Erythroblast (primary cell): ENCODE measurements around the gene SAMD10.
"Not testable (repeated sequence)": the region's sequence is repeated elsewhere in the genome, so short reads cannot be mapped to it uniquely, and the experiment has no call there.

Experiments used
- DNase-seq, 2 experiments: peaks; one replicate each; lab custom pipeline; 2025; lab: John Stamatoyannopoulos, UW
- GATA1 ChIP-seq: IDR thresholded peaks from 2 replicates; pipeline ENCODE4 v1.6.1; 2011; ENCODE audit warnings: low read depth, mild to moderate bottlenecking, control low read depth, low read length, moderate library complexity
- POLR2A ChIP-seq: IDR thresholded peaks from 2 replicates; pipeline ENCODE4 v1.6.1; 2011; ENCODE audit warnings: mild to moderate bottlenecking, low read length

Gene SAMD10

DNA sequence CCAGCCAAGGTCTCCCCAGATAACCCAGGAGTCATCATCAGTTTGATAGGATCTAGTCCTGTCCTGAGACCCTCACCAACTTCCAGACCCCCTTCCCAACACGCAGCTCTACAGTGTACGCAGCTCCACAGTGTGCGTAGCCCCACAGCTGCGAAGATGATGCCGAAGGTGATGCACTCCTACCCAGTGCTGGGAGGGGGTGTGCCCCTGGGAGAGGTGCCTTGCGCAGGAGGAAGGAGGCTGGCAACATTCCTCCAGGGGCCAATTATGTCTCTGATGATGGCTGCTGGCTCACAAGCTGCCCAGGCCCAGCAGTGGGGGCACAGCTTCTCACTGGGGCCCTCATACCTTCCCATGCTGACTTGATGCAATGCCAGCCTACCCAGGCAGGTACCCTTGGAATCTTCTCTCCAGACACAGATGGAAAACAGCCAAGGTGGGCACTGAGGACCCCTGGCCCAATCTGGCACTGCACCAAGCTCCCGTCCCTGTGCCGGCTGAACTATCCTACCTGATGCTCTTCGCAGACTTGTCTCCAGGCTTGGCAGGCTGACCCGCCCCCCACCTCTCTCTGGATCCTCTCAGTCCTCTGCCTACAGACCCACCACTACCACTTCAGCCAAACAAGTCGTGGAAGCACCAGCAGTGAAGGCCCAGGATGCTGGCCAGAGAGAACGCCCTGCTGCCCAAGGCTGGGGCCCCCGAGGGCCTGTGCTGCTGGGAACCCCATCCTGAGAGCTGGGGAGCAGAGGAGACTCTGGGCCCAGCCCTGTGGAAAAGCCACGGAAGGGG, 11.1 kb downstream of the SAMD10 start:
- no peak for TF ChIP-seq POLR2A
- no peak for TF ChIP-seq GATA1
- no peak for DNase-seq

DNA sequence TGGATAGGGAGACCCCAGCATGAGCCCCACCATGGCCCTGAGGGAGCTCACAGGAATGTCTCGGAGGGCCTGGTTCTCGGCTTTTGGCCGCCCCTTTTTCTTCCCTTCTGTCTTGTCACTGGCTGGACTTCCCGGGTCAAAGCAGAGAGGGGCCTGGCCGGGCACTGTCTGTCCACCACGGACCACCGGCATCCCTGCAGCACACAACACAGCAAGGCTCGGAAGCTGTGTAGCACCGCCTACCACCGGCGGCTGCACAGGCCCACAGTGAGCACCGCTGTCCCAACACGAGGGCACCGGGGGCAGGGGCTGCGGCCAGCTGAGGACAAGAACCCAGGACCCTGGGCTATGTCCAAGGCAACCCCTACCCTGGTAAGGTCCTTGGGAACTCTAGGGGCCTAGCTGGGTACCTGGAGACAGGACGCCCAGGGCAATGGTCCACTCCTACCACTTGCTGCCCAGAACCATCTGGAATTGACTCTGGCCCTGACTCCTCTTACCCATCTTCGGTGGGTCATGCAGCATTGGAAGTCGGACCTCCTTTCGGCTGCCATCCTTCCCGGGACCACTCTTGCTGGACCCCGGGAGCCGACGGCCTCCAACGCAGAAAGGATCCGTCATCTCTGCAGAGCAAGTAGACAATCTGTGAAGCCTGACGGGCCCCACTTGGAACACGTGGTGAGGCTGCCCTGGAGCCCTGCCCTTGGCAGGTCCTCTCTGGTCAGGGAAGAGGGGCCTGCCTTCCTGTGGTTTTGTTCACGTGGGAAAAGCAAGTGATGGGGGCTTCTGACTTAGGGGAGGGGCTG, 11.9 kb downstream of the SAMD10 start:
- no peak for DNase-seq
- TF ChIP-seq GATA1 (no peak), POLR2A (no peak)

DNA sequence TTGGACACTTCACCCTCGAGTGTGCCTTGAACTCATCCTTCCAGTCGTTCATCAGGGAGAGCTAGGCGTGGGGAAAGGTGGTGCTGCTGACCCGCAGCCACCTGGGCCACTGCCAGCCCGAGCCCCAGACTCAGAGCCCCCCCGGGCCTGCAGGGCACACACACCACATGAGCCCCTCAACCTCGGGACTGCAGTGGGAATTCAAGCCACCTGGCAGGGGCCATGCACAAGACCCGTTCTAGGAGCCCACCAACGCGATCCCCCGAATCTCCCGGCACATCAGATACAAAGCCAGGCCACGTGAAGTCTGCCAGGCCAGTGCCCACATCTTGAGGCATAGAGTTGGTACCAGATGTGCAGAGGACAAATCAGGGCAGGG, 12.5 kb downstream of the SAMD10 start:
- no peak for TF ChIP-seq GATA1
- TF ChIP-seq POLR2A = no peak
- no peak for DNase-seq

DNA sequence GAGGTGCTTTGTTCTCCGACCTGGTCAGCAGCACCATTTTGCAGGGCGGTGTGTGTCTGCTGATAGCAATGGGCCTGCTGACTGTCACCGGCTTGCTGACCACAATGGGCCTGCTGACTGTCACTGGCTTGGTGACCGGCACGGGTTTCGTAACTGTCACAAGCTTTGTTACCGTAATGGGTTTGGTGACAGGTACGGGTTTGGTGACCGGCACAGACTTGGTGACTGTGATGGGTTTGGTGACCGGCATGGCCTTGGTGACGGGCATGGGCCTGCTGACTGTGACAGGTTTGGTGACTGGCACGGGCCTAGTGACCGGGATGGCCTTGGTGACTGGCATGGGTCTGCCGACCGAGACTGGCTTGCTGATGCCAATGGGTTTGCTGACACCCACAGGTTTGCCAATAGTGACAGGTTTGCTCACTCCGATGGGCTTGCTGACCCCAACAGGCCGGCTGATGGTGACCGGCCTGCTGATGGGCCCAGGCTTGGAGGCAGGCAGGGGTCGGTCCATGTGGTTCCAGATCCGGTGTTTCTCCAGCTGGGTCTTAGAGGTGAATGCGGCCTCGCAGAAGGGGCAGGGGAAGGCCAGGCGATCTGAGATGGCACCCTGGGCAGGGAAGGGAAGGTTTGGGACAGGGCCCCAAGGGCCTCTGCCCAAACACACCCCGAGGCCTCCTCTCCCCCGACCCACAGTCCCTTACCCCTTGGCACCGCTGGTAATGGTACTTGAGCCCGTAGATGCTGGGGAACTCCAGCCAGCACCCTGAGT, 13.1 kb downstream of the SAMD10 start:
- TF ChIP-seq POLR2A (no peak), GATA1 (no peak)
- DNase-seq = no peak

DNA sequence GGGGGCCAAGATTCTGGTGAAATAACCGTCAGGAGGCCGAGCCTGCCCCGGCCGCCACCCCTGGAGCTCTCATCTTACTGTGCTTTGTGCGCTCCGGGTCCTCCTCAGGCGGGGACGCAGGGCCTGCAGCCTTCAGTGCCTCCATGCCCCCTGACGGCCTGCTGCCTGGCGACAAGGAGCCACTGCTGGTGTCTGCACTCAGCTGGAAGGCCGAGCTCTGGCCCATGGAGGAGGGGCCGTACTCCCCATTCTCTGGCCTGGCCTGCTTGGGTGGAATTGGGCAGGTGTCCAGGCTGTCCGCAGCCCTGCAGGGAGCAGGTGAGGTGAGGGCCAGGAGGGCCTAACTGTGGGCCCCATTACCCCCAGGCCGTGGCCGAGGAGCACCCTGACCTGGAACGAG, 15.0 kb downstream of the SAMD10 start:
- TF ChIP-seq GATA1 (no peak), POLR2A (no peak)
- no peak for DNase-seq

DNA sequence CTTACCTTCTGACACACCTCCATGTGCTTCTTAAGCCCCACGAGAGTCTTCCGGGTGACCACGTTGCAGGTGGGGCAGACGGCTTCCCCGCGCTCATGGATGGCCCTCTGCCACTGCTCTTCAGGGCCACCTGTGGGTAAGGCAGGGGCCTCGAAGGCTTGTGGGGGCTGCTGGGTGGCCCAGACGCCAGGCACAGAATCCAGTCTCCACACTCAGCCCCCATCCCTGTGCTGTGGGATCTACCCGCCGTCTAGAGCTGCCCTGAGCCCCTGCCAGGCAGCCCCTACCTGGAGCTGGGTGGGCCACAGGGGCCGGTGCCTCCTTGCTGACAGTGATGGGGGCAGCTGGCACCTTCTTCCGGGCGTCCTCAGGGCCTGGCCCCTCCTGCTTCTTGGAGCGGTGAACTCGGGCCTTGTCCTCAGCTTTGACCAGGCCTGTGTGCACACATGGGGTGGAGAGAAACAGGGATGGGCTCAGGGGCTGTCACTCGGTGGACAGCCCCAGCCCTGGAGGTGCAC, 15.6 kb downstream of the SAMD10 start:
- TF ChIP-seq GATA1 (no peak), POLR2A (no peak)
- no peak for DNase-seq

DNA sequence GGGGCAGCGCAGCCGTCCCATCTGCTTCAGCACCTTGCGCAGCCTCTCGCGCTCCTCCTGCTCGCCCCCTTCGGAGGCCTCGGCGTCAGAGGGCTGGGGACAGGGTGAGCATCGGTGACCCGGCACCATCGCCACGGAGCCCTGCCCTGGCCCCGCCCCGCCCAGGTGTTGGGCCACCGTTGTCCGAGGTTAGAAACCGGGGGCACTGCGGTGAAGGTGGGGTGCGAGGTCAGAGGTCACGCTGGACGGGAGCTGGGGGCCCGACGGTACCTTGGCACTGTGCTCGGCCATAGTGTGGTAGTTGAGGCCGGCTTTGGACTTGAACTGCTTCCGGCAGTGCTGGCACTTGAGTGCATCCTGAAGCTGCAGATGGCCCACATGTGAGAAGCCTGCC, 16.1 kb downstream of the SAMD10 start:
- TF ChIP-seq GATA1 (no peak), POLR2A (no peak)
- no peak for DNase-seq

DNA sequence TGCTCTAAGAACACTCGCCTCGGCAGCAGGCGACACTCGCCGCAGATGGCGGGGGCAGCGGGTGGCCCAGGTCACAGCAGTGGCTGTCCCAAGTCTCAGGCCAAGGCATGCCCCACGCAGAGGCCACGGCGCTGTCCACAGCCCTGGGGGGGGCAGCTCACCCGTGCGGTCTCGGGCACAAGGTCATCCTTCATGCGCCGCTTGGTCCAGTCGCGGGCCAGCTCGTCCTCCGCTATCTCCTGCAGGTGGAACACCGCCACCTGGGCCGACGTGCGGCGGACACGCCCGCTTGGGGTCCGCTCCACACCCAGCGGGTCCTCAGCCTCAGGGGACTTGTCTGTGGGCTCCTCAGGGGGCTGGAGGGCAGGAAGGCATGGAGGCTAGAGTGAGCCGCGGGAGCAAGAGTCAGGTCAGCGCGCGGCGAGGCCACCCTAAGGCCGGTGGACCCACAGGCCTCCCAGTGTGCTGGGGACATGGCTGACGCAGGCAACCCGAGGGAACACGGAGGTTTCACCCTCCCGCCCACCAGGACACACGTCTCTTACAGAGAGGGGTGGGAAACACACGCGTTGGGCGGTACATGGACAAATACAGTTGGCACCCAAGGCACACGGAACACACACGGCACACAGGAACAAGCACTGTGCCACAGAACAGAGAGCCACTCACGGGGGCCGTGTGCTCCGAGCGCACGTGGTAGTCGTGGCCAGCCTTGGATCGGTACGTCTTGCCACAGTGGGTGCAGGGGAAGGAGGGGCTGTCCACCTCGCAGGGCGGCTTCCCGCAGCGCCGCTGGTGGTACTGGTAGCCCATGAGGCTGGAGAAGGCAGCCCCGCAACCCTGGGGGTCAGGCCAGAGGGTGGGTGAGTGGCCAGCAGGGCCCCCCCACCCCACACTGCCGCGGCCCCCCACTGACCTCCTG, 16.8 kb downstream of the SAMD10 start:
- TF ChIP-seq GATA1 (no peak), POLR2A (no peak)
- DNase-seq = no peak

DNA sequence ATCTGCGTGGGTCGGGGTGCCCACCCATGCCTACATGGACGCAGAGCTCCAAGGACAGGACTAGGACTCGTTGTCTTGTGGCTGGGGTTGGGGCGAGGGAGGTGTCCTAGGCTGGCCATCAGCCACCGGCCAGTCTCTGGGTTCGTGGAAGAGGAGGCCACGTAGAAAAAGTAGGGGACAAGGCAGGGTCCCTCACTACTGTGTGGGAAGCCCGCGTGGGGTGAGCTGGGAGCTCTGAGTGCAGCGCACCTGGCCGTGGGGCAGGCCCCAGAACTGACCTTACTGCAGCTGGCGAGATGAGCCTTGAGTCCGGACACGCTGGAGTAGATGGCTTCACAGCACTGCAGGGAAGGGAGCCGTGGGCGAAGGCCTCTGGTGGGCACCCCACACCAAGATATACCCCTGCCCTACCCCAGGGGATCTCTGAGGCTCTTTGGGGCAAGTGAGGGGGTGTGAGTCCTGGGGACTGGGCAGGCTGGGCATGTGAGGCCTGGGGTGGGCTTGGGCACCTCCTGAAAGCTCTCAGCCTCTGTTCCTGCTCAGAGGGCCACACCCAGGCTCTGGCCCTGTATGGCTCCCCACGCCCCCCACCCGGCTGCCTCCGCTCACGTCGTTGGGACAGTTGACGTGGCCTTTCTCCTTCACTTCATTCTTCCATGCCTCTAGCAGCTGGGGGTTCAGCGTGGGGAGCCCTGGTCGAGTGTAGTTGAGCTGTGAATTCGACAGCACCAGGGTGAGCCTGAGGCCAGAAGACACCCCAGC, 17.6 kb downstream of the SAMD10 start:
- no peak for DNase-seq
- TF ChIP-seq GATA1 (no peak), POLR2A (no peak)

DNA sequence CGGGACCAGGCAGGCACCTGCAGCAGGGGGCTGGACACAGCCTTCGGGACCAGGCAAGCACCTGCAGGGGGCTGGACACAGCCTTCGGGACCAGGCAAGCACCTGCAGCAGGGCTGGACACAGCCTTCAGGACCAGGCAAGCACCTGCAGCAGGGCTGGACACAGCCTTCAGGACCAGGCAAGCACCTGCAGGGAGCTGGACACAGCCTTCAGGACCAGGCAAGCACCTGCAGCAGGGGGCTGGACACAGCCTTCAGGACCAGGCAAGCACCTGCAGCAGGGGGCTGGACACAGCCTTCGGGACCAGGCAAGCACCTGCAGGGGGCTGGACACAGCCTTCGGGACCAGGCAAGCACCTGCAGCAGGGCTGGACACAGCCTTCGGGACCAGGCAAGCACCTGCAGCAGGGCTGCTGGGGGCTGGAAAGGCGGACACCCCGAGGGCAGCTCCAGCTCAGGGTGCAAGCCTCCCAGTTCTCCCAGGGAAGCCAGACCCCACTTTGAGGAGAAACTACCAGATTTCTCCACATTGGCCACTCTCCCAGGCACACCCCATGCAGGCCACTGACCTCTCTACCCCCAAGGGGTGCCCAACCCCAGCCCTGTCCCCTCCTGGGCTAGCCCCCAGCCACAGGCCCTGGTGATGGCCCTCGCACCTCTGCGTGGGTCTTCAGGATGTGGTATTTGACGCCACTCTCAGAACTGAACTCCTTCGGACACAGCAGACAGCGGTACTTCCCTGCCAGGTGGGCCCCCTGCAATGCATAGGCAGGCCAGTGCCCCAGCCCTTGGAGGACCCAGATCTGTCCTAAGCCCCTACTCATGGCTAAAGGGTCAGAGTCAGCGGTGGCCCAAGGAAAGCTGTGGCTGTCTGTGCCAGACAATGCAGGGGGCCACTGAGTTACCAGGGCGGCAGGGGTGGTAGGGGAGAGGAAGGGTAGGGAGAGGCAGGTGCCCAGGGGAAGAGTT, 18.5 kb downstream of the SAMD10 start:
- DNase-seq = not testable (repeated sequence)

DNA sequence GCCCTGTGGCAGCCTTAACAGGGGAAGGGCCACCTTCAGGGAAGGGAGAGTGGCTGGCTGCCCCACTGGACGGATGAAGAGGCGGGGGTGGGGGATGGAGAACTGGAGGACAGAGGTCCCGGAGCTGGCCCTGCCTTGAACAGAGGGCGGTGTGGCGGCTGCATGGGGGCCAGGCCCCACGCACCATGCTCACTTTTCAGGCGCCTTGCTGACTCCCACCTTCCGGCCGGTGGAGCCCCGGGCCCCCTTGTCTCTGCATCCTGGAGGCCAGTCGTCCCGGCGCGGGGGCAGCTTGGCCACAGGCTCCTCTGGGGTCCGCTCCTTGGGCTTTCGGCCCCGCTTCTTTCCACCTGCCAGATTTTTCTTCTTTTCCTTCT, 19.8 kb downstream of the SAMD10 start:
- DNase-seq = no peak

More for the DNA sequence above, 19.8 kb downstream of the SAMD10 start:
- TF ChIP-seq GATA1 = no peak
- TF ChIP-seq POLR2A = no peak
